ENCODE measurements around the gene CDH13. TPM values are rescaled to one million over a fixed set of nuclear protein-coding genes. Genes with fewer than 3 reads are reported as not detected.

CDH13 gene
- total and polyA plus RNA-seq, 12 donors = 0.86 to 30.6 (median 2.4) TPM

- WGBS, 4 donors = 84 to 94% (median 88%) methylated on average over 11 to 12 of the region's 12 CpGs
These were observed 739.5 kb downstream of the CDH13 start for GRCh38 chr16:83366228-83366627.

GRCh38 chr16:83374979-83375378, 748.2 kb downstream of the CDH13 start:
- DNase-seq = no peak
- intact Hi-C loops (cut with DNase I) = no loop called here
- H3K27me3 ChIP-seq = no peaks in the 10 kb centered on the region
- WGBS, 4 donors = 68 to 79% (median 75%) methylated on average over 3 of the region's 3 CpGs
- no peak overlapping the region for H3K27ac ChIP-seq
- H3K4me3 ChIP-seq = no peak overlapping the region
- TF ChIP-seq POLR2A (IDR thresholded peaks at IDR 0.05) = no peak
- TF ChIP-seq, protein P1, sequence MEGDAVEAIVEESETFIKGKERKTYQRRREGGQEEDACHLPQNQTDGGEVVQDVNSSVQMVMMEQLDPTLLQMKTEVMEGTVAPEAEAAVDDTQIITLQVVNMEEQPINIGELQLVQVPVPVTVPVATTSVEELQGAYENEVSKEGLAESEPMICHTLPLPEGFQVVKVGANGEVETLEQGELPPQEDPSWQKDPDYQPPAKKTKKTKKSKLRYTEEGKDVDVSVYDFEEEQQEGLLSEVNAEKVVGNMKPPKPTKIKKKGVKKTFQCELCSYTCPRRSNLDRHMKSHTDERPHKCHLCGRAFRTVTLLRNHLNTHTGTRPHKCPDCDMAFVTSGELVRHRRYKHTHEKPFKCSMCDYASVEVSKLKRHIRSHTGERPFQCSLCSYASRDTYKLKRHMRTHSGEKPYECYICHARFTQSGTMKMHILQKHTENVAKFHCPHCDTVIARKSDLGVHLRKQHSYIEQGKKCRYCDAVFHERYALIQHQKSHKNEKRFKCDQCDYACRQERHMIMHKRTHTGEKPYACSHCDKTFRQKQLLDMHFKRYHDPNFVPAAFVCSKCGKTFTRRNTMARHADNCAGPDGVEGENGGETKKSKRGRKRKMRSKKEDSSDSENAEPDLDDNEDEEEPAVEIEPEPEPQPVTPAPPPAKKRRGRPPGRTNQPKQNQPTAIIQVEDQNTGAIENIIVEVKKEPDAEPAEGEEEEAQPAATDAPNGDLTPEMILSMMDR (IDR thresholded peaks at IDR 0.05) = no peak
- H3K9me3 ChIP-seq (replicated peaks in 1 of 3) = no peaks in the 10 kb centered on the region
- no peaks in the 10 kb centered on the region for H3K36me3 ChIP-seq (replicated peaks in 1 of 2)
- H3K4me1 ChIP-seq (replicated peaks in 1 of 2) = no peaks in the 10 kb centered on the region

More at GRCh38 chr16:83366228-83366627, 739.5 kb downstream of the CDH13 start:
- Histone ChIP-seq H3K27ac (no peak overlapping the region), H3K9me3 (replicated peaks in 1 of 3) (no peaks in the 10 kb centered on the region), H3K4me1 (replicated peaks in 1 of 2) (no peaks in the 10 kb centered on the region), H3K36me3 (replicated peaks in 1 of 2) (no peaks in the 10 kb centered on the region), H3K27me3 (no peaks in the 10 kb centered on the region), H3K4me3 (no peak overlapping the region)
- intact Hi-C loops (cut with DNase I) = no loop called here
- TF ChIP-seq, protein P1 (IDR thresholded peaks at IDR 0.05) = no peak
- no peak for TF ChIP-seq POLR2A (IDR thresholded peaks at IDR 0.05)
- no peak for DNase-seq

DNA sequence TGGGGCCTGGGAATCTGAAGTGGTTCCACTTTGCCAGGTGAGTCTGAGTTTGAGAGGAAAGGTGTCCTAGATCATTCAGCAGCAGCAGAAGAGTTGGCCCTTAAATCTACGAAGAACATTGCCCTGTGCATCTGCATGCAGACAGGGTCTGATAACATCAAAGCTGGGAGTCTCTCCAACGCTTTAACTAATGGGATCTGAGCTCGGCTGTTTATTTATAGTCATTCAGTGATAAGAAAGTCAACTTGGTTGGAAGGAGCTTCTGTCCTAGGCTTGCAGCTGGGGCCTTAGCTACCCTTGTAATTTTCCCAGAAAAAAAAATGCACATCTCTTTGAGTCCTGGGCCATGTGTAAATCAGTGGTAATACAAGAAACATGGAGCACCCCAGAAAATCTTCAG, 763.0 kb downstream of the CDH13 start:
- H3K36me3 ChIP-seq (replicated peaks in 1 of 2) = no peaks in the 10 kb centered on the region
- H3K4me1 ChIP-seq (replicated peaks in 1 of 2) = no peaks in the 10 kb centered on the region
- no peak for DNase-seq
- intact Hi-C loops (cut with DNase I) = no loop called here
- no peaks in the 10 kb centered on the region for H3K27me3 ChIP-seq
- no peak overlapping the region for H3K4me3 ChIP-seq
- no peak overlapping the region for H3K27ac ChIP-seq
- 12 to 23% (median 17%) methylated on average over 3 of the region's 3 CpGs for WGBS, 4 donors
- H3K9me3 ChIP-seq (replicated peaks in 1 of 3) = no peaks in the 10 kb centered on the region
- TF ChIP-seq, protein P1 (IDR thresholded peaks at IDR 0.05) = no peak
- TF ChIP-seq POLR2A (IDR thresholded peaks at IDR 0.05) = no peak

GRCh38 chr16:83390759-83391158, 764.0 kb downstream of the CDH13 start:
- DNase-seq = no peak
- TF ChIP-seq, protein P1 (IDR thresholded peaks at IDR 0.05) = no peak
- TF ChIP-seq POLR2A (IDR thresholded peaks at IDR 0.05) = no peak
- Histone ChIP-seq H3K27me3 (no peaks in the 10 kb centered on the region), H3K4me3 (no peak overlapping the region), H3K4me1 (replicated peaks in 1 of 2) (no peaks in the 10 kb centered on the region), H3K9me3 (replicated peaks in 1 of 3) (no peaks in the 10 kb centered on the region), H3K27ac (no peak overlapping the region), H3K36me3 (replicated peaks in 1 of 2) (no peaks in the 10 kb centered on the region)
- intact Hi-C loops (cut with DNase I) = no loop called here
- WGBS, 4 donors = 27 to 51% (median 49%) methylated on average over 3 of the region's 3 CpGs

Data from adrenal gland (tissue), 12 donors.